ENCODE measurements around the gene SLC25A48.

SLC25A48 gene, protein sequence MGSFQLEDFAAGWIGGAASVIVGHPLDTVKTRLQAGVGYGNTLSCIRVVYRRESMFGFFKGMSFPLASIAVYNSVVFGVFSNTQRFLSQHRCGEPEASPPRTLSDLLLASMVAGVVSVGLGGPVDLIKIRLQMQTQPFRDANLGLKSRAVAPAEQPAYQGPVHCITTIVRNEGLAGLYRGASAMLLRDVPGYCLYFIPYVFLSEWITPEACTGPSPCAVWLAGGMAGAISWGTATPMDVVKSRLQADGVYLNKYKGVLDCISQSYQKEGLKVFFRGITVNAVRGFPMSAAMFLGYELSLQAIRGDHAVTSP

DNA sequence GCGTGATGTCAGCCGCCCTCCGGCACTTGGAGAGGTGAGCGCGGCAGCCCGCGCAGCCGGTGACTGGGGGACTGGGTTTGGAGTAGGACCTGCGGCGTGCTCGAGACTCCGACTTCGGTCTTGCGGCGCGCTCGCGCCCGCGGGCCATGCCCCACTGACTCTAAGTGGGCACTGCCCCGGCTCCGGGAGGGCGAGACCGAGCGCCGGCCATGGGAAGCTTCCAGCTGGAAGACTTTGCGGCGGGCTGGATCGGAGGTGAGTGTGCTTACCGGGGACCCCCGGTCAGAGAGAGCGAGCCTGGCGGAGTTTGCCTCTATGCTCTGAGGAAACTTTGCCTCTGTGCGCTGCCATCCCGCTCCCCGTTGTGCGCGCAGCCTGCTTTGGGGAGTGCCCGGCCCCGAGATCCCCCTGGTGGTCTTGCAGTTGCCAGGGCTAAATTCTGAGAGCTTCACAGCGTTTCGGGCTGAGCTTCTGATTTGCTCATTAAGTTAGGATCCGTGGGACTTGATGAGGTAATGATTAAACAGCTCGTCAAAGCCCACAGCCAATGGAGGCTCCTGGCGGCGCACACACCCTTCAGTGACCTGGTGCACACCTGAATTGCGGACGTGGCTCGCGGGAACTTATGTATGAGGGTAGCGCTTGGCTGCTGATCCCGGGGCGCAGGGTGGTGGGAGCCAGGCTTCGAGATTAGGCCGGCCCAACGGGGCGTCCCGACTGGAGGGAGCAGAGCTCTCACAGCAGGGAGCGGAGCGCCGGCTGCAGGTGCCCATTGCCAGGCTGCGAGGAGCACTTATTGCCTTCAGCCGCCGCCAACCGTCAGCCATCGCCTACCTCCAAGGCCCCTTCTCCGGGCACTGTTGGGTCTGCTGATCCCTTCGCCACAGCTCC, at the start of gene SLC25A48:
SLC25A48 (plus strand) TSS at position 25 of the 891 bp plus-strand sequence; CDS start at position 210, 185 bp downstream.
- no peaks in the 10 kb centered on the region for H3K36me3 ChIP-seq (replicated peaks)
- DNase-seq (ENCODE audit: low spot score in 2 of 2) = peak; percentile 73 to 89
- peaks cover 4% of the 10 kb centered on the region for H3K4me1 ChIP-seq
- H3K9me3 ChIP-seq = peaks cover 12% of the 10 kb centered on the region; the same call in 1 of the 2 replicates
- H3K27me3 ChIP-seq (ENCODE audit: low read depth) = no peaks in the 10 kb centered on the region
- peak within 1 kb of the TSS; percentile 45 for H3K4me3 ChIP-seq
- in situ Hi-C loops (cut with MboI; ENCODE audit: low sequenced_read_pairs) = loop anchor here (5.0 kb wide), 2 partner anchors 278 to 368 kb away; no protein-coding TSS in a partner anchor

DNA sequence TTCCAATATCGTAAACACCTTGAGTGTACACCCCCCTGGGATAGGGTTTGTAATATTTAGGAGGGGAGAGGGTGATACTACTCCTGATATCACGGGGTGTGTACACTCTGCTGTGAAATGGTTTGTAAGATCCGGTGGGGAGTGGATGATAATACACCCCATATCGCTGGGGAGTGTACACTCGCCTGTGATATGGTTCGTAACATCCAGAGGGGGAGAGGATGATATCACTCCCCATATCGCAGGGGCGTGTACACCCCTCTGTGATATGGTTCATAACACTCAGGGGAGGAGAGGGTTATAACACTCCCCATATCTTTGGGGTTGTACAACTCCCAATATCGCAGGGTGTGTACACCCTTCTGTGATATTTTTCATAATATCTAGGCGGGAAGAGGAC, 33.8 kb upstream of the SLC25A48 start:
- Histone ChIP-seq H3K9me3 (no peaks in the 10 kb centered on the region), H3K27me3 (ENCODE audit: low read depth) (peaks cover 16% of the 10 kb centered on the region), H3K4me1 (no peaks in the 10 kb centered on the region), H3K36me3 (replicated peaks) (no peaks in the 10 kb centered on the region), H3K4me3 (no peak overlapping the region)
- no peak for DNase-seq (ENCODE audit: low spot score in 2 of 2)
- in situ Hi-C loops (cut with MboI; ENCODE audit: low sequenced_read_pairs) = no loop called here

DNA sequence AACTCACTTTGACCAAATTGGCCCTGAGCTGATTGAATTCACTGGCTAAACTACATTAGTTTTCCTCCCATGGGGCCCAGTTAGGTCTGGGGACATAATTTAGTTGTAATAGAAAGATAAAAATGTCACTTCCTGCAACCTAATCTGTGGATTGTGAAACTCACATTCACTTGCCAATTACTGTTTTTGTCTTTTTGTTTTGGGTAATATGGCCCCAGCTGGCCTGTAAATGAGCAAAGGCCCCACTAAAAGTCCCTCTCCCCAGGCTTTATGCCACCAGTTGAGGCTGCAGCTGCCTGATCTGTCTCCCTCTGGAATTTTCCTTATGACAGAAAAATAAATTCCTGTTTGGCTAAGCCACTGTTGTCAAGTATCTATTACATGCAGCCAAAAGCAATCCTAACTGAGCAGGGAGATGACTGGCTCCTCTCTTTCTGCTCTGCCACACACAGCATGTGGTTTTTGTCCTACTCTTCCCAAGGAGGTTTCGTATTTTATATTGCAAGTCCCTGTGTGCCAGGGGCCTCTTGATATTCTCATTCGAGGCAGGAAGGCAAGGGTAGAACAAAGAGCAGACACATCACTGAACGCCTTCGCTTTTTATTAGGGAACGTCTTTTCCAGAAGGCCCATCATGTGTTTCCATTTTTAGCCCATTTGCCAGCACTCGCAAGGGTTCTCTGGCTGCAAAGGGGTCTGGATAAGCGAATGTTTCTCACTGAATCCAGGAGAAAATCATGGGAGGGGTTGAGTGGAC, 24.1 kb upstream of the SLC25A48 start:
- H3K36me3 ChIP-seq (replicated peaks) = no peaks in the 10 kb centered on the region
- no peaks in the 10 kb centered on the region for H3K9me3 ChIP-seq
- no peaks in the 10 kb centered on the region for H3K27me3 ChIP-seq (ENCODE audit: low read depth)
- no peak overlapping the region for H3K4me3 ChIP-seq
- no peak for DNase-seq (ENCODE audit: low spot score in 2 of 2)
- in situ Hi-C loops (cut with MboI; ENCODE audit: low sequenced_read_pairs) = no loop called here
- H3K4me1 ChIP-seq = no peaks in the 10 kb centered on the region

DNA sequence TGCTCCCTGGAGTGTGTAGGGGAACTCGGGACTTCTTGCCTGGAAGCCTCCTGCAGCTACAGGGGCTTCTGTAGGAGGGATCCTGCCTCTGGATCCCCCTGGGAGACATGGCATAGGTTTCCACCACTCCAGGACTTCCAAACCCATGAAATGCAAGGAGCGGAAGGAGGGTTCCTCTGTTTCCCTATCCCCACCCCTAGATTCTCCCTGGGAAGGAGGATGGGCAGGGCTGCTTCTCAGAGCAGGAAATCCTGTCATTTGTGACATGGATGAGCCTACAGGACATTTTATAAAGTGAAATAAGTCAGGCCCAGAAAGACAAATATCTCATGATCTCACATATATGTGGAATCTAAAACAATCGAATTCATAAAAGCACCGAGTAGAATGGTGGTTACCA, 23.5 kb upstream of the SLC25A48 start:
- in situ Hi-C loops (cut with MboI; ENCODE audit: low sequenced_read_pairs) = no loop called here

DNA sequence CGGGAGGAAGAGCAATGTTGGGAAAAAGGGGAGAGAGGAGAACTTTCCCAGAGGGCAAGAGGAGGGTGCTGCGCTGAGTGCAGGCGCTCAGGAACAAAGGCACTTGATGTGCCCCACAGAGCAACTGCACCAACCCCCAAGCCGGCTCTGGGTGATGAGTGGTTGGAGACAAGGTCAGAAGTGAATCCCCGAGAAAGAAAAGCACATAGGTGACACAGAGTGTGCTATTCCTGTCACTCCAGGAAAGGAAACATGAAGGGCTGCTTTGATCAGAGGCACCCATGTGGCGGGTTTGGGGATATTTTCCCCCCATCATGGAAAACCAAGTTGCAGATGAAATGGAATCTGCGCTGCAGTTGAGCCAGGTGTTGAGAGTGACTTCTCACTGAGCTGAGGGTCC, 20.7 kb upstream of the SLC25A48 start:
- no peak overlapping the region for H3K4me3 ChIP-seq
- H3K9me3 ChIP-seq = no peaks in the 10 kb centered on the region
- peaks cover 14% of the 10 kb centered on the region for H3K27me3 ChIP-seq (ENCODE audit: low read depth)
- DNase-seq (ENCODE audit: low spot score in 2 of 2) = no peak
- in situ Hi-C loops (cut with MboI; ENCODE audit: low sequenced_read_pairs) = no loop called here
- H3K36me3 ChIP-seq (replicated peaks) = no peaks in the 10 kb centered on the region
- no peaks in the 10 kb centered on the region for H3K4me1 ChIP-seq

More for the DNA sequence above, 23.5 kb upstream of the SLC25A48 start:
- Histone ChIP-seq H3K36me3 (replicated peaks) (no peaks in the 10 kb centered on the region), H3K27me3 (ENCODE audit: low read depth) (no peaks in the 10 kb centered on the region), H3K4me1 (no peaks in the 10 kb centered on the region), H3K4me3 (no peak overlapping the region), H3K9me3 (no peaks in the 10 kb centered on the region)
- DNase-seq (ENCODE audit: low spot score in 2 of 2) = no peak

DNA sequence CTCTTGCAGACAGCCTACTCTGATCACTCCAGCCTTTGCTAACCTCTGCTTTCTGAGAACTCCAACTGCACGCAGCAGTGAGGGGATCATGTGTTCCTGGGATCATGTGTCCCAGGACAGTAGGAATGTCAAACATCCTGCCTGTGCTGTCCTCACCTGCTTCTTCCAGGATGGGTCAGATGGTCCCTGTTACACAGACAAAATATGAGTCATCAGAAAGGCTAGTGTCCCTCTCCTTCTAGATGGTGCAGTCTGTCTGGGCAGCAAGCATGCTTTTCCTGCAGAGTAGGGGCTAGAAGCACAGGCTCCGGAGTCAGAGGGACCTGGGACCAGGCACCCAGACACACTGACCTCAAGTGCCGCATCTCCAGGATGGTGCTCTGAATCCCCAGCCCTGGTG, 20.1 kb upstream of the SLC25A48 start:
- DNase-seq (ENCODE audit: low spot score in 2 of 2) = no peak
- Histone ChIP-seq H3K36me3 (replicated peaks) (no peaks in the 10 kb centered on the region), H3K9me3 (no peaks in the 10 kb centered on the region), H3K4me3 (no peak overlapping the region), H3K27me3 (ENCODE audit: low read depth) (peaks cover 14% of the 10 kb centered on the region), H3K4me1 (no peaks in the 10 kb centered on the region)
- in situ Hi-C loops (cut with MboI; ENCODE audit: low sequenced_read_pairs) = no loop called here

DNA sequence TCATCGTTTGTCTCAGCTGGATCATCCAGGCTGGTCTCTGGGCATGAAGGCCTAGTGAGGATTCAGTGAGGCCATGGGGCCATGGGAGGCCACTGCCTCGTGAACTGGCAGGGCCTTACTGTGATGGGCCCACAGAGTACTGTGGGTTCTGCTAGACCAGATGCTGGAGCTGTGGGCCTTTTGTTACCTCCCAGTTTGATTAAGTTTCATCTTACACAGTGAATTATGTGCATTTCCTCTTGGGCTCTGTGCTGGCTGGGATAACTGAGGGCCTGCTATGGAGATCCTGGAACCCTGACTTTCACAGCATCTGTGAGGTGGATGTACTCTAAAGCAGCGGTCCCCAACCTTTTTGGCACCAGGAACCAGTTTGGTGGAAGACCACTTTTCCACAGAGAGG, 19.7 kb upstream of the SLC25A48 start:
- Histone ChIP-seq H3K4me1 (no peaks in the 10 kb centered on the region), H3K9me3 (no peaks in the 10 kb centered on the region), H3K36me3 (replicated peaks) (no peaks in the 10 kb centered on the region), H3K4me3 (no peak overlapping the region), H3K27me3 (ENCODE audit: low read depth) (peaks cover 14% of the 10 kb centered on the region)
- in situ Hi-C loops (cut with MboI; ENCODE audit: low sequenced_read_pairs) = no loop called here
- DNase-seq (ENCODE audit: low spot score in 2 of 2) = no peak

DNA sequence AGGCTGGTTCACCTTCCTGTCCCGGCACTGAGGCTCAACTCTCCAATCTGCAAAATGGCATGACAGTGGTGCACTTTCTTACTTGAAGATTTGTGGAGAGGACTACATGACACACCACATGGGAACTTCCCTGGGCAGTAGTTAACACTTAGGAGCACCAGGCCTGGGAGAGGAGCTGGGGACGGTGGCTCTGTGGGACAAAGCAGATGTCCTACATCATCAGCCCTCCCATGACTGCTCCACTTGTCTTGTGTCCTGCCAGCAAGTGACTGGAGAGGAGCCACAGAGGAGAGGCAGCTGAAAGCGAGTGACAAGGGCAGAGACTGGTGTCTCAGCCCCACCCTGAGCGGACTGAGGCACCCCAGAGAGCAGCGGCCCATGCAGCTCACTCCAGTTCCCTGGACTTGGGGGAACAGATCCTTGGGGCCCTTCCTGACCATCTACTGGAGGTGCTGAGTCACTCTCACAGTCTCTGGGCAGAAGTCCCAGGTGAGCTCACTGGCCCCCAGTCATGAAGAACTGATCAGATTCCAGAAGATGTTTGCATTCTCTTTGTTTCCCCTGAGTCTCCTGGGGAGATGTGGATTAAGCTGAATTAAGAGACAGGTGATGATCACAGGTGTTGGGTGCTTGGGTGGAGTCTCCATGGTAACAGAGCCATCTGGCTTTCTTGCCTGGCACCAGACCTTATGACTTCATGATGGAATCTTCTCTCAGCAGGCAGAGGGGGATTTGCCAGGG, 13.2 kb upstream of the SLC25A48 start:
- Histone ChIP-seq H3K9me3 (no peaks in the 10 kb centered on the region), H3K4me1 (no peaks in the 10 kb centered on the region), H3K27me3 (ENCODE audit: low read depth) (peaks cover 14% of the 10 kb centered on the region), H3K36me3 (replicated peaks) (no peaks in the 10 kb centered on the region), H3K4me3 (no peak overlapping the region)
- DNase-seq (ENCODE audit: low spot score in 2 of 2) = no peak
- in situ Hi-C loops (cut with MboI; ENCODE audit: low sequenced_read_pairs) = no loop called here

DNA sequence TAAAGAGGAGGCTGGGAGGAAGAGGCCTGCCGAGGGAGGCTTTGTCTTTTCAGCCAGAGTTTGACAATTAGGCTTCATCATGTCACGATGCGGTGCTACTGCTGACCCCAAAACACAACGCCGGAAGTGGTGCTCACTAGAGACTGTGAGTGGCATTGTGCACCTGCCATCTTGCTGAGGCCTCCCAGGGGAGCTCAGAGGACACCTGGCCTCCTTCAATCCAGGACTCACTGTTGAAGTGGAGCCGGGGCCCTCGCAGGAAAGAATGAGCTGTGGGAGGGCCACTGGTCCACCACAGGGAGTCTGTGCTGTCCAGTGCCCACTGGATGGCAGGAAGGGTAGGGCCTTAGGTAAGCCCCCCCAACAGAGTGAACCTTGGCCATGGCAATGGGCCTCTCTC, 12.7 kb upstream of the SLC25A48 start:
- no peak for DNase-seq (ENCODE audit: low spot score in 2 of 2)
- Histone ChIP-seq H3K9me3 (no peaks in the 10 kb centered on the region), H3K27me3 (ENCODE audit: low read depth) (peaks cover 14% of the 10 kb centered on the region), H3K36me3 (replicated peaks) (no peaks in the 10 kb centered on the region), H3K4me1 (no peaks in the 10 kb centered on the region), H3K4me3 (no peak overlapping the region)
- in situ Hi-C loops (cut with MboI; ENCODE audit: low sequenced_read_pairs) = no loop called here

DNA sequence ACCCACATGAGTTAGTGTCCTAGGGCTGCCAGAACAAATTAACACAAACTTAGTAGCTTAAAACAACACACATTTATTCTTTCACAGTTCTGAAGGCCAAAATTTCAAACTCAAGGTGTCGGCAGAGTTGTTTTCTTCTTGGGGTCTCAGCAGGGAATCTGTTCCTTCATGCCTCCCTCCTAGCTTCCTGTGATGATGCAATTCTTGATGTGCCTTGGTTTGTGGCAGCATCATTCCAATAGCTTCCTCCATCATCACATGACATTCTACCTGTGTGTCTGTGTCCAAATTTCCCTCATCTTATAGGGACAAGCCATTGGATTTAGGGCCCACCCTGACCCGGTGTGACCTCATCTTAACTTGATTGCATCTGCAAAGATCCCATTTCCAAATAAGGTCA, 12.2 kb upstream of the SLC25A48 start:
- Histone ChIP-seq H3K36me3 (replicated peaks) (no peaks in the 10 kb centered on the region), H3K9me3 (no peaks in the 10 kb centered on the region), H3K27me3 (ENCODE audit: low read depth) (peaks cover 12% of the 10 kb centered on the region), H3K4me3 (no peak overlapping the region), H3K4me1 (no peaks in the 10 kb centered on the region)
- DNase-seq (ENCODE audit: low spot score in 2 of 2) = no peak
- in situ Hi-C loops (cut with MboI; ENCODE audit: low sequenced_read_pairs) = no loop called here

DNA sequence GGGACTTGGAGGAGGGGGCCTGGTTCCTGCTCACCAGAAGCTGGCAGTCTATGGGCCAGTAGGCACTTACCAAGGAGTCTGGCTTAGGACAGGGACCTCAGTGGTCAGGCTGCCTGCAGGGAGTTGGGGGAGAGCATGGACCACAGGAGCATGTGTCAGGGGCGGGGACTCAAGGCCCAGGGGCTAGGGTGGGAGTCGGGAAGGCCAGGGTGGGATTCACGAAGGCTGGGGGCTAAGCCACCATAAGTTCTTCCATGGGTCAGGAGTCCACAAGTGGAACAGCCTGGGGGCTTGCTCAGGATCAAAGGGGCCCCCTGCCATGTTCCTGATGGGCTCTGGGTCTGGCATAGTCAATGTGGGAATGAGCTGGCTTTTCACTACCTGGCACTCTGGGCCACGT, 11.5 kb upstream of the SLC25A48 start:
- Histone ChIP-seq H3K9me3 (no peaks in the 10 kb centered on the region), H3K4me1 (no peaks in the 10 kb centered on the region), H3K4me3 (no peak overlapping the region), H3K36me3 (replicated peaks) (no peaks in the 10 kb centered on the region), H3K27me3 (ENCODE audit: low read depth) (peaks cover 6% of the 10 kb centered on the region)
- no peak for DNase-seq (ENCODE audit: low spot score in 2 of 2)
- in situ Hi-C loops (cut with MboI; ENCODE audit: low sequenced_read_pairs) = no loop called here

DNA sequence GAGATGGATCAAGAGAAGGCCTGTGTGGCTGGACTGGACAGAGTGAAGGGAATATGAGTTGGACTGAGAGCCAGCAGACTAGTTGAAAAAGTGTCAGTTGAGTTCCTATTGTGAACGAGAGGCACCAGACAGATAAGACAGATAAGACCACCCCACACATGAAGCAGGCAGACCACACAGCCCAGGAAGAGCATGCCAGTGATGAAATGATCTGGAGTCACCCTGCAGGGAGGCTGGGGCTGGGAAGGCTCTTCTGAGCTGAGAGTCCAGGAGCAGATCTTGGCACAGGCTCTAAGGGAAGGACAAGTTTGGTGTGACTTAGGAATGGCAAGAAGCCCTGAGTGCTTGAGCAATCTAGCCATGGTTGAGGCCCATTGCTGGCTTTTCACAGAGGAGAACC, 10.6 kb upstream of the SLC25A48 start:
- in situ Hi-C loops (cut with MboI; ENCODE audit: low sequenced_read_pairs) = no loop called here

DNA sequence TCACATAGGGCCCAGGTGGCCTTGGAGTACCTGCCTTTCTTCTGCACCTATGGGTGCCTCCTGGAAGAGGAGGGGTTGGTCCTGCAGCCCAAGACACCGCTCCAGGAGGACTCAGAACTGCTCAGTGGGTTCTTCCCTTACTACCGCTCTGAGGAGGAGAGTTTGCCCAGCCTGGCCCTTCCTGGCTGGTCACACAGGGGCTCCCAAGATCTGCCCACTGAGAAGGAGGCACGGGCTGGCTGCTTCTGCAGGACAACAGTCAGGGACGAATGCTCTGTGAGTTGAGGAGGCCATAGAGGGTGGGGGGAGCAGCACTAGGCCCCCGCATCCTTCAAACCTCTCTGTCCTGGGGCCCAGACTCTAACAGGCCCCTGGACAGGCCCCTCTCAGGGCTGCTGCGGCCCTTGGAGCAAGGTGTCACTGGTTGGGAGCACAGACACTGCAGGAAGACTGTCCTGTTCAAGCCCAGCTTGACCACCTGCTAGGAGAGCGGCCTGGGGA, 9.9 kb upstream of the SLC25A48 start:
- H3K4me3 ChIP-seq = no peak overlapping the region
- H3K9me3 ChIP-seq = no peaks in the 10 kb centered on the region
- no peaks in the 10 kb centered on the region for H3K27me3 ChIP-seq (ENCODE audit: low read depth)
- DNase-seq (ENCODE audit: low spot score in 2 of 2) = no peak
- H3K4me1 ChIP-seq = no peaks in the 10 kb centered on the region
- in situ Hi-C loops (cut with MboI; ENCODE audit: low sequenced_read_pairs) = no loop called here
- H3K36me3 ChIP-seq (replicated peaks) = no peaks in the 10 kb centered on the region

More for the DNA sequence above, 10.6 kb upstream of the SLC25A48 start:
- H3K4me3 ChIP-seq = no peak overlapping the region
- no peaks in the 10 kb centered on the region for H3K4me1 ChIP-seq
- DNase-seq (ENCODE audit: low spot score in 2 of 2) = no peak
- H3K27me3 ChIP-seq (ENCODE audit: low read depth) = no peaks in the 10 kb centered on the region; the same call in 1 of the 2 replicates
- no peaks in the 10 kb centered on the region for H3K9me3 ChIP-seq
- no peaks in the 10 kb centered on the region for H3K36me3 ChIP-seq (replicated peaks)
